Measurements from ENCODE around the gene GSN. TPM values are rescaled to one million over a fixed set of nuclear protein-coding genes. Genes with fewer than 3 reads are reported as not detected.

The GSN gene
- total and polyA plus RNA-seq, 2 of the 8 experiments (the other 6 are each of a cell fraction or from before 2014, with no cell fraction given), result 52.3 to 94.5 TPM

GRCh38 chr9:121280715-121281613 lies 13.0 kb downstream of the GSN start:
- H3K4me2 ChIP-seq (ENCODE audit: insufficient read depth in 1 of 2, low read depth in 2 of 2, low read length in 2 of 2), result no peak overlapping the region
- 85% methylated on average over 11 of the region's 11 CpGs; no CpG with 5 or more reads in 1 of the 2 experiments for WGBS, 2 experiments (ENCODE audit: extremely low coverage in 1 of 2, insufficient coverage in 1 of 2, insufficient read length in 1 of 2, insufficient replicate concordance in 2 of 2, low coverage in 1 of 2, low lambda C conversion rate in 2 of 2, missing lambda C conversion rate in 1 of 2)
- TF ChIP-seq SIRT6 (IDR thresholded peaks at IDR 0.05; ENCODE audit: low read length) (no peak), ZNF274 (IDR thresholded peaks at IDR 0.05; ENCODE audit: borderline replicate concordance, extremely low read depth, low read length) (no peak), JUND (IDR thresholded peaks at IDR 0.05; ENCODE audit: low read length) (no peak), MAX (IDR thresholded peaks at IDR 0.05) (no peak), USF2 (IDR thresholded peaks at IDR 0.05; ENCODE audit: low read length) (no peak), ASH2L (IDR thresholded peaks at IDR 0.05; ENCODE audit: low read length) (no peak), POLR2A (IDR thresholded peaks at IDR 0.05; ENCODE audit: control extremely low read depth in 1 of 2, low read depth in 2 of 2, low read length in 2 of 2) (no peak), PHF8 (conservative IDR thresholded peaks at IDR 0.05; ENCODE audit: low read depth, low read length) (no peak), SIN3A (conservative IDR thresholded peaks at IDR 0.05 in 1 of 2, IDR thresholded peaks at IDR 0.05 in 1 of 2; ENCODE audit: low read depth in 1 of 2, low read length in 2 of 2) (no peak)

More at GRCh38 chr9:121280715-121281613, 13.0 kb downstream of the GSN start:
- Histone ChIP-seq H4K91ac (replicated peaks; ENCODE audit: insufficient read length, low read length) (no peak overlapping the region), H3K79me2 (ENCODE audit: control insufficient read depth in 1 of 2, insufficient read depth in 2 of 2, low read length in 2 of 2) (no peaks in the 10 kb centered on the region), H2BK15ac (ENCODE audit: low read length) (no peak overlapping the region), H2BK12ac (ENCODE audit: low read depth, low read length) (no peak overlapping the region), H4K8ac (ENCODE audit: extremely low read depth, insufficient read depth, low read length) (no peak overlapping the region), H3K4me3 (ENCODE audit: extremely low read depth in 1 of 4, insufficient read depth in 2 of 4, low read depth in 3 of 4, low read length in 4 of 4) (no peak overlapping the region), H4K20me1 (replicated peaks in 1 of 2; ENCODE audit: control insufficient read depth in 1 of 2, insufficient read depth in 2 of 2, low read length in 2 of 2) (peaks cover 5 to 15% of the 10 kb centered on the region in 2 experiments), H2BK120ac (replicated peaks; ENCODE audit: low read depth, low read length) (no peak overlapping the region), H3K9ac (replicated peaks in 1 of 4; ENCODE audit: extremely low read depth in 1 of 4, low read depth in 3 of 4, low read length in 3 of 4) (no peak overlapping the region), H4K5ac (ENCODE audit: insufficient read length, low read depth, low read length) (no peak overlapping the region), H3K79me1 (ENCODE audit: low read depth, low read length) (no peaks in the 10 kb centered on the region), H3K18ac (ENCODE audit: extremely low read depth, low read length) (no peak overlapping the region), H3K56ac (replicated peaks; ENCODE audit: insufficient read length, low read depth, low read length) (no peak overlapping the region), H3K27me3 (replicated peaks in 1 of 4; ENCODE audit: control insufficient read depth in 3 of 4, extremely low read depth in 1 of 4, insufficient read depth in 3 of 4, low read length in 3 of 4) (peaks cover 10 to 69% (median 61%) of the 10 kb centered on the region in 4 experiments), H3K9me3 (ENCODE audit: insufficient read depth in 2 of 2, low read depth in 1 of 2, low read length in 1 of 2) (no peaks in the 10 kb centered on the region), H2AK5ac (ENCODE audit: low read depth, low read length) (no peak overlapping the region; the same call in 1 of the 2 replicates), H3K27ac (ENCODE audit: low read depth, low read length) (no peak overlapping the region), H3K4me1 (replicated peaks in 1 of 4; ENCODE audit: control insufficient read depth in 3 of 4, insufficient read depth in 4 of 4, low read length in 3 of 4) (peaks cover 0 to 6% (median 5%) of the 10 kb centered on the region in 4 experiments; a peak in 5 of 7 replicates), H2AFZ (ENCODE audit: low read length) (no peak overlapping the region), H2BK20ac (ENCODE audit: low read length) (no peak overlapping the region), H3K14ac (ENCODE audit: insufficient read length) (no peak overlapping the region), H3K4ac (replicated peaks; ENCODE audit: insufficient read length, low read depth, low read length) (no peak overlapping the region), H3K36me3 (ENCODE audit: control insufficient read depth in 2 of 4, insufficient read depth in 4 of 4, low read length in 3 of 4) (no peaks in the 10 kb centered on the region), H3K23me2 (ENCODE audit: low read depth, low read length) (no peaks in the 10 kb centered on the region), H2BK5ac (ENCODE audit: low read depth, low read length) (no peak overlapping the region), H3K23ac (ENCODE audit: insufficient read length) (no peak overlapping the region)
- no peak for DNase-seq (ENCODE audit: low read depth in 1 of 2, low spot score in 2 of 2)
- CTCF ChIA-PET (ENCODE audit: partially characterized antibody), result interaction anchor here (0.6 to 4.2 kb wide), 19 partner anchors 9 to 1142 kb away, joined by 3 to 42 read pairs (median 4); partner anchors contain the start of gene GSN
- FAIRE-seq, result no peak
- POLR2A ChIA-PET (ENCODE audit: partially characterized antibody), result interaction anchor here (0.8 to 1.7 kb wide), 2 partner anchors 20 to 329 kb away, joined by 3 to 5 read pairs; no protein-coding TSS in a partner anchor

All from H1 (cell line).